GM10266 (cell line): ENCODE measurements around the gene RPTOR.

Experiments used
- DNase-seq: peaks from one replicate; pipeline ENCODE4 v3.0.0; 2012; ENCODE audit errors: extremely low spot score
- TF ChIP-seq, protein P1 (sequence below): IDR thresholded peaks from 2 replicates; pipeline ENCODE4 v1.5.1; 2012; ENCODE audit warnings: mild to moderate bottlenecking, low read depth; ENCODE audit not compliant: control insufficient read depth, insufficient read depth; ENCODE audit errors: missing control alignments

RPTOR gene

DNA sequence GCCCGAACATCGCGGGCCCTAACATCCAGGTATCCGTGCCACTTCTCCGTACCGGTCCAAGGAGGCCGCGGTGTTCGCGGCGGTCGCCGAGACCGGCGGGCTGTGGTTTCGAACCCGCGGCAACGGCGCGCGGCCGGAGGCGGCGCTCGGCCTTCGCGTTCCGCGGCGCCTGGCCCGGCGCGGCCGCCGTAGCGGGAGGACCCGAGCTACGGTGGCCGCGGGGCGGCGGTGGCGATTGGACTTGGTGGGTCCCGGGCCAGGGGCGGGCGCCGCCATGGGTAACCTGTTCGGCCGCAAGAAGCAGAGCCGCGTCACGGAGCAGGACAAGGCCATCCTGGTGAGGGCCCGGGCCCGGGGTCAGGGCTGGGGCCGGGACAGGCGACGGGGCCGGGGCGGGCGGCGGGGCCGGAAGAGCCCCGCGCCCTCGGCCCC, 447.0 kb downstream of the RPTOR start, which contains the start of gene CHMP6:
TSS of gene CHMP6 (plus strand) at position 197 of the 432 bp plus-strand sequence. CDS start at position 275, 78 bp downstream.
- TF ChIP-seq, protein P1, sequence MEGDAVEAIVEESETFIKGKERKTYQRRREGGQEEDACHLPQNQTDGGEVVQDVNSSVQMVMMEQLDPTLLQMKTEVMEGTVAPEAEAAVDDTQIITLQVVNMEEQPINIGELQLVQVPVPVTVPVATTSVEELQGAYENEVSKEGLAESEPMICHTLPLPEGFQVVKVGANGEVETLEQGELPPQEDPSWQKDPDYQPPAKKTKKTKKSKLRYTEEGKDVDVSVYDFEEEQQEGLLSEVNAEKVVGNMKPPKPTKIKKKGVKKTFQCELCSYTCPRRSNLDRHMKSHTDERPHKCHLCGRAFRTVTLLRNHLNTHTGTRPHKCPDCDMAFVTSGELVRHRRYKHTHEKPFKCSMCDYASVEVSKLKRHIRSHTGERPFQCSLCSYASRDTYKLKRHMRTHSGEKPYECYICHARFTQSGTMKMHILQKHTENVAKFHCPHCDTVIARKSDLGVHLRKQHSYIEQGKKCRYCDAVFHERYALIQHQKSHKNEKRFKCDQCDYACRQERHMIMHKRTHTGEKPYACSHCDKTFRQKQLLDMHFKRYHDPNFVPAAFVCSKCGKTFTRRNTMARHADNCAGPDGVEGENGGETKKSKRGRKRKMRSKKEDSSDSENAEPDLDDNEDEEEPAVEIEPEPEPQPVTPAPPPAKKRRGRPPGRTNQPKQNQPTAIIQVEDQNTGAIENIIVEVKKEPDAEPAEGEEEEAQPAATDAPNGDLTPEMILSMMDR = peak; percentile 21
- peak; percentile 95 for DNase-seq

DNA sequence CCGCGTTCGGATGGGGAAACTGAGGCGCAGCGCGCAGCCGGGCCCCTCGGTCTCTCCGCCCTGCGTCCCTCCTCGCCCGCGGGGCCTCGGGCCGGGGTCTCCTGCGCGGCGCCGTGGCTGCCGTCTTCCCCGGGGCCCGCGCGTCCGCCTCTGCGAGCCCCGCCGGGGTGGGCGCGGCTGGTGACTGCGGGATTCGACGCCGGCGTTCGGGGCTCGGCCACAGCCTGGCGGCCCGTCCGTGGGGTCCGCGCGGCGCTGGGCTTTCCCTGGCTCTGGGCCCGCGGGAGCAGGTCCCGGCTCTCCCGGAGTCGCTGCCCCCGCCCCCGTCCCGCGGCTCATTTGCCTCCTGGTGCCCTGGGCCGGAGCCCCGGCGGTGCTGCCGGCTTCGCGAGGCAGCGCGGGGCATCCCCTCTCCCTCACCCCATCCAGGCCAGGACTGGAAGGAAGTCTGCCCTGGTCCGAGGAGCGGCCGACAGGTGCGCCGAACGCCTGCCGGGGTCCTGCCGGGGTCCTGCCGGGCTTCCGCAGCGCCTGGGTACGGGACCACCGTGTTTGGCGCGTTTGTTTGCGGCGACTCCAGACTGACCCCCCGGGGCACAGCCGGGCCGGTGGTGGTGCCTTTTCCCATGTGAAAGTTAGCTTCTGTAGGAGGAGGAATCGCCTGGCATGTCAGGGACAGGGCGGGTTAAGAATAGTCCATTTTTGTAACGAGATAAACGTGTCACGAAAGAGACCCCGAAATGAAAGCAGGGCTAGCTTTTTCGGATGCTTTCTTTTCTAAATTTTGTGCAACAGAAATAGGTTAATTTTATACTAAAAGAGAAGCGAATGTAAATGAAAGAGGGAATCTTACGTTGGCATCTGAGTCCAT, 447.7 kb downstream of the RPTOR start:
- DNase-seq = peak; percentile 70
- TF ChIP-seq, protein P1 = no peak

DNA sequence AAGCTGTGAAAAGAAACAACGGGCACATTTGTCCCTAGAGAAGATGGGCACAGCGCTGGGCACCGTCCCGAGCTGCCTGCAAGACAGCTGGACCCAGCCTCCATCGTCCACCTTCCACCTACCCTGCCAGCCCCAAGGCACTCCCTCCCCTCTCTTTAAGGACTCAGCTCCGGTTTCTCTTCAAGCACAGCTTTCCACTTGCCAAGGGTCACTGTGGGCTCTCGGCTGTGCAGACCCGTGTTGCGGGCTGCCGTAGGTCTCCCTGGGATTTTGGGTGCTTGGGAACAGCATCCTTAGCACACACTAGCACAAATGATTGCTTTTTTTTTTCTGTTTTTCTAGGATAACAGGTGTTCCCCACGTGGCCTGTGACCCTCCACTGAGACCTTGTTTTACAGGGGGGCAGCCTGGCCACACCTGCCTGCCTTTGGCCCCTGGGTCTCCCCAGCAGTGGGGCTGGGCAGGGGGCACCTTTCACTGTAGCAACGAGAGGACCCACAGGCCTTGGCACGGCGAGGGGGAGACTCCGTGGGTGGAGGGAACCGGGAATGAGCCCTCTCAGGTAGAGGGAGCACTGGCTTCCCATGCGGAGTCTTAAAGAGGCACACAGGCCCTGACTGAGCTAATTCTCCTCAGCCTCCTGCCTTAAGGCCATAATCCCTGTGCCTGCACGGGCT, 448.4 kb downstream of the RPTOR start:
- TF ChIP-seq, protein P1 = no peak
- peak; percentile 58 for DNase-seq

DNA sequence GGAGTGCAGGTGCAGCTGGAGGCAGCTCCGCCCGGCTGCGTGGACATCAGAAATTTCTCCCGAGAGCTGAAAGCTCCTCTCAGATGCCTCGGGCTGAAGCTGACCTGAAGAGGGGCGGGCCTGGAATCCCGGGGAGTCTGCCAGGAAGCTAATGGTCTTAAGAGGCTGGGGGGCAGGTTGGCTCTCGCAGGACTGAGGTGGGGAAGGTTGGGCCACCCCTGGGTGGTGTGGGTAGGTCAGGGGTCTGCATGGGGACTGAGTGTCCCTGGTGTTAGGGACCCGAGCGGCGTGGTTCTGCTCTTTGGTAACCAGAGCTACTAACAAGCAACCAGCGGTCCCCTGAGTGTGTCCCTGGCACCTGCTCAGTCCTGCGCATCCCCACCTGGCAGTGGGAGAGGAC, 450.5 kb downstream of the RPTOR start:
- peak; percentile 21 for DNase-seq
- TF ChIP-seq, protein P1 = no peak

DNA sequence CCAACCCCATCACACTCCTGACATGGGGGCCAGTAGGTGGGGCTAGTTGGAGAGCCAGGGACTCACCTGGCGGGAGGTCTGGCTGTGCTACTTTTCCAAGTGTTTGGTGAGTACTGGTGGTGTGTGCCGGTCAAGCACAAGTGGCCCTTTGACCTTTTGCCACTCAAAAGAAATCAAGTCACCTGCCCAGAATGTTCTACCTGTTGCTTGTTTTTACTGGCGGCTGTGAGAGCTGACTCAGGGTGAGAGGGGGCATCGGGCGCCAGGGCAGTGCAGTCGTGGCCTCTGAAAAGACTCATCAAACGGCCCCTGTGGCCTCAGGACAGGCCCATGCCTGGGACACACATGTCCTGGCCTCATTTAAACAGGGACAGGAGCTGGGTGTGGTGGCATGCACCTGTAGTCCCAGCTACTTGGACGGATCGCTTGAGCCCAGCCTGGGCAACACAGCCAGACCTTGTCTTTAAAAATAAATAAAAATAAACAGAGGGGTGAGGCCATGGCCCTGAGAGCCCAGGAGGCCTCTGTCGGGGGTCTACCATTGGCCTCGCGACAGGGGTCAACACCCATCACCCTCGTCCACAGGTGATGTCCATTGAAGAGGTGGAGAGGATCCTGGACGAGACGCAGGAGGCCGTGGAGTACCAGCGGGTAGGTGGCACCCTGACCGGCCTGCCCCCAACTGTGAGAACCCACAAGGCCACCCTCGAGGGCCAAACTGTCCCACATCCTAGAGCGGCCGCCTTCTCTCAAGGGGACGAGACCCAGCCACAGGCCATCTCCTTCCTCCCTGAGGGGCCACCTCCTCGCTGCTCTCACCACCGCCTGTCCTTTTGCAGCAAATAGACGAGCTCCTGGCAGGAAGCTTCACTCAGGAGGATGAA, 452.0 kb downstream of the RPTOR start:
- TF ChIP-seq, protein P1 = no peak
- peak; percentile 16 for DNase-seq

DNA sequence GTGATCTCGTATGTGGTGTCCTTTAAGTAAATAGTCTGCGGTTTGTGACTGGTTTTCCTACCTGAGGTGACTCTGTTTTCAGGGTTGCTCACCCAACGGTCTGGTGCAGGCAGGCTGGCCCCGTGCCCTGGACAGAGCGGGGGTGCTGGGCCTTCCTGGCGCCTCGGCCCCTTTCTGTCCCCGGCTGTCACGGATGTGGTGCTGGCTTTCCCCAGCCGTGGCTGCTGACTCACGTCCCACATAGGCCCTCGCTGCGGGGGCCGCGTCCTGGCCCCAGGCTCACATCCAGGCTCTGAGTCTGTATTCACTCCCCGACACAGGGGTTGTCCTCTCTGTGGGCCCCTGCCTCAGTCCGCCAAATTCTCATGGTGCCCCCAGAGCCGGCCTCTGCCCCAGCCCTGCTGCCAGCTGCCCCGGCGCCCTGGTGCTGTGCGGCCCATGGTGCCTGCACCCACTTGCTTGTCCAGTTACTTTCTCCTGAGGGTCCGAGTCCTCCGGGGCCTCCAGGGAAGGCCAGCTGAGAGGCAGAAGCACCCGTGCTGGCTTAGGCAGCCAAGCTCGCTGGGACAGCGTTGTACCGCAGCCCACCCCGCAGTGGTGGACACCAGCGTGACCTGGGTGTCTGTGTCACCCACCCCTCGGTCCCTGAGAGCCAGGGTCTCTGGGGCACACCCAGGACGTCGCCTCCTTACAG, 452.9 kb downstream of the RPTOR start:
- TF ChIP-seq, protein P1 = no peak
- DNase-seq = no peak
